Breast epithelium (tissue), 4 donors: ENCODE results near the gene GSTM2. TPM values are rescaled to one million over a fixed set of nuclear protein-coding genes. Genes with fewer than 3 reads are reported as not detected.

Experiments used
- DNase-seq, 2 donors: peaks; one replicate each; pipeline ENCODE4 v3.0.0-alpha.2; 2019; ENCODE audit warnings: low spot score in 2 of 2
- H3K27ac ChIP-seq, 2 donors: fragments of 200-600 bp; sonication (generic) in 1 of 2; one replicate each; pipeline ENCODE4 v1.5.1; 2016 to 2019; ENCODE audit warnings: mild to moderate bottlenecking in 1 of 2
- H3K27me3 ChIP-seq, 2 donors: fragments of 200-600 bp; sonication (generic) in 1 of 2; one replicate each; pipeline versions ENCODE4 v1.5.1 to v1.6.0; 2017 to 2019; ENCODE audit warnings: control low read depth in 1 of 2, mild to moderate bottlenecking in 1 of 2
- H3K36me3 ChIP-seq: fragments of 200-600 bp; one replicate; pipeline ENCODE4 v1.5.1; 2019
- H3K4me1 ChIP-seq, 2 donors: fragments of 200-600 bp; sonication (generic); one replicate each; pipeline ENCODE4 v1.5.1; 2016 to 2019; ENCODE audit warnings: control low read depth in 1 of 2
- H3K4me3 ChIP-seq, 3 donors: fragments of 200-600 bp; sonication (generic); 1 replicate in 2 of 3; 2 replicates in 1 of 3; pipeline ENCODE4 v1.5.1; 2016 to 2019; ENCODE audit warnings: mild to moderate bottlenecking in 3 of 3, moderate library complexity in 2 of 3
- H3K9me3 ChIP-seq, 2 donors: fragments of 200-600 bp; sonication (generic) in 1 of 2; one replicate each; pipeline ENCODE4 v1.5.1; 2016 to 2019; ENCODE audit warnings: control low read depth in 1 of 2
- POLR2A ChIP-seq: fragments of 450-650 bp; IDR thresholded peaks from one replicate; pipeline ENCODE4 v1.6.1; 2016; ENCODE audit warnings: antibody characterized with exemption, mild to moderate bottlenecking, moderate library complexity
- POLR2AphosphoS5 ChIP-seq, 3 donors: sonication (generic); formaldehyde crosslinking; IDR thresholded peaks; one replicate each; pipeline ENCODE4 v1.6.1; 2017; ENCODE audit warnings: antibody characterized with exemption in 3 of 3
- intact Hi-C: fragments of 100-400 bp; cut with DNase I; formaldehyde crosslinking; loops from one replicate; pipeline ENCODE4 v1.15.1; 2023; ENCODE audit warnings: low total_unique reads
- total RNA-seq, 3 donors: library from RNA; depleted of rRNA; stranded (reverse); fragments of >200 nt; gene quantifications; one replicate each; pipeline ENCODE4 v1.1.0, GENCODE V29; 2016
- TF ChIP-seq, protein P1 (sequence below), 3 donors: fragments of 450-650 bp; IDR thresholded peaks; one replicate each; pipeline ENCODE4 v1.5.1; 2016 to 2017; ENCODE audit warnings: antibody characterized with exemption in 3 of 3, mild to moderate bottlenecking in 3 of 3, moderate library complexity in 3 of 3

Gene GSTM2
- total RNA-seq, 3 donors from 2014 or later = 47.8 to 93.4 (median 66.5) TPM

DNA sequence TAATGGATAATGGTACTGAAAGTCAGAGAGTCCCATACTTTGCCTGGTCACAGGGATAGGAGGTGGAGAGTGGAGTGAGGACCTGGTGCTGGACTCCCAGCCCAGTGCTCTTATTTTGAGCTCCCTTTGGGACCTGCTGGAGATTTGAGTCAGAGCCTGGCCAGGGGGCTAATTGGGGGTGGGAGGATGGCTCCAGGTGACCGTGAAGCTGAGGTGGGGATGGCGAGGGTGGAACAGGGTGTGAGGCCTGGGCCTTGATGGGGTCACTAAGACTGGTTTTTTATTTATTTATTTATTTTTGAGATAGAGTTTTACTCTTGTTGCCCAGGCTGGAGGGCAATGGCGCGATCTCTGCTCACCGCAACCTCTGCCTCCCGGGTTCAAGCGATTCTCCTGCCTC is 30.4 kb upstream of the GSTM2 start:
- DNase-seq = no peak
- TF ChIP-seq POLR2AphosphoS5 (IDR thresholded peaks at IDR 0.05) (no peak), POLR2A (no peak)
- TF ChIP-seq, protein P1, sequence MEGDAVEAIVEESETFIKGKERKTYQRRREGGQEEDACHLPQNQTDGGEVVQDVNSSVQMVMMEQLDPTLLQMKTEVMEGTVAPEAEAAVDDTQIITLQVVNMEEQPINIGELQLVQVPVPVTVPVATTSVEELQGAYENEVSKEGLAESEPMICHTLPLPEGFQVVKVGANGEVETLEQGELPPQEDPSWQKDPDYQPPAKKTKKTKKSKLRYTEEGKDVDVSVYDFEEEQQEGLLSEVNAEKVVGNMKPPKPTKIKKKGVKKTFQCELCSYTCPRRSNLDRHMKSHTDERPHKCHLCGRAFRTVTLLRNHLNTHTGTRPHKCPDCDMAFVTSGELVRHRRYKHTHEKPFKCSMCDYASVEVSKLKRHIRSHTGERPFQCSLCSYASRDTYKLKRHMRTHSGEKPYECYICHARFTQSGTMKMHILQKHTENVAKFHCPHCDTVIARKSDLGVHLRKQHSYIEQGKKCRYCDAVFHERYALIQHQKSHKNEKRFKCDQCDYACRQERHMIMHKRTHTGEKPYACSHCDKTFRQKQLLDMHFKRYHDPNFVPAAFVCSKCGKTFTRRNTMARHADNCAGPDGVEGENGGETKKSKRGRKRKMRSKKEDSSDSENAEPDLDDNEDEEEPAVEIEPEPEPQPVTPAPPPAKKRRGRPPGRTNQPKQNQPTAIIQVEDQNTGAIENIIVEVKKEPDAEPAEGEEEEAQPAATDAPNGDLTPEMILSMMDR (IDR thresholded peaks at IDR 0.05) = no peak
- intact Hi-C loops = loop anchor here (10.0 kb wide), 1 partner anchor 137 kb away; no protein-coding TSS in a partner anchor
- Histone ChIP-seq H3K27ac (no peak overlapping the region), H3K4me1 (no peaks in the 10 kb centered on the region), H3K27me3 (no peaks in the 10 kb centered on the region), H3K4me3 (no peak overlapping the region), H3K36me3 (no peaks in the 10 kb centered on the region), H3K9me3 (no peaks in the 10 kb centered on the region)

DNA sequence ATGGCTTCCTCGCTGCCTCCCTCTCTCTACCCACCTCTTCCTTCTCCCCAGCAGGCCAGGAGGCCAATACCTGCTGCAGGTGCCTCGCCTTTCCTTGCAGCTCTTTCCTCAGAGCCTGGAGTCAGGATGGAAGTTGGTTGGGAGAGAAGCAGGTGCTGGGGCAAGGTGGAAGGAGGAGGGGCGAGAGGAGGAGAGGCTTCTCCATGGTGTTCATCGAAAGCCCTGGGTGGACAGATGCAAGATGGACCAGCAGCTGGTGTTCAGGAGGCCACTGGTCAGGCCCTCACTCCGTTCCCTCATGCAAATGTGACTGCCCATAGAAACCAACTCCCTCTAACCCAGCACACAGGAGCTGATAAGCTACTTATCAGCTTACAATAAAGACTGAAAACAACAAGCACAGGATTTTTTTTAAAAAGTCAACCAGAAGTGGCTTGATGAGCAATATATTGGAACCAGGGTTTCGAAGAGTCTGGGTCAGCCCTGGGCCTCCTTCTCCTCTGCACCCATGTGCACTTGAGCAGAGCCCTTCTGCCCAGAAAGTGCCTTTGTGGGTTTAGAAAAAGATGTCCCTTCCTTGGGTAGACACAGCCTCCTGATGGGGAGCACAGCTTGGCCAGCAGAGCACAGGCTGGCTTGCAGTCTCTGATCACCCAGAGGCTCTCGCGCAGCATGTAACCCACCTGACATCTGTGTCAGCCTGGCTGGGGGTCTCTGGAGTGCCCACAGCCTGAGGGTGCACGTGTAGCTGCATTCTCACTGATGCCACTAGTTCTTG is 28.6 kb upstream of the GSTM2 start:
- Histone ChIP-seq H3K4me1 (no peaks in the 10 kb centered on the region), H3K27me3 (no peaks in the 10 kb centered on the region), H3K27ac (no peak overlapping the region), H3K4me3 (no peak overlapping the region), H3K9me3 (no peaks in the 10 kb centered on the region), H3K36me3 (no peaks in the 10 kb centered on the region)
- intact Hi-C loops = loop anchor here (10.0 kb wide), 1 partner anchor 136 kb away; no protein-coding TSS in a partner anchor
- DNase-seq = no peak
- TF ChIP-seq, protein P1 (IDR thresholded peaks at IDR 0.05) = no peak
- TF ChIP-seq POLR2A = no peak
- TF ChIP-seq POLR2AphosphoS5 (IDR thresholded peaks at IDR 0.05) = no peak

DNA sequence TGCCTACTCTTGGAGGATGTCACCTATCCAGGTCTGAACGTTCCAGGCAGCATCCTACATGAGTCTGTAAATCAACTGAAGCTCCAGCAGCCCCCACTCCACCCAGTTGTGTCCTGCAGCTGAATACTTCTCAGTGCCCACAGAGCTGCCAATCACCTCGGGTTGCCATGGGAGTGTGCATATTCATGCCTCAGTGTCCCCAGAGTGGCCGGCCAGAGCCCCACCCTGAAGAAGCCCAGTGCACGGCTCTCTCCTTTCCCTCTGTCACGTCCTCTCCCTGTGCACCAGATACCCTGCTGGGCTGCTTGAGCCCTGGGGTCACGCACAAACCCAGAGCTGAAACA is 28.0 kb upstream of the GSTM2 start:
- DNase-seq = no peak
- Histone ChIP-seq H3K27me3 (no peaks in the 10 kb centered on the region), H3K4me1 (no peaks in the 10 kb centered on the region), H3K27ac (no peak overlapping the region), H3K4me3 (no peak overlapping the region), H3K36me3 (no peaks in the 10 kb centered on the region), H3K9me3 (no peaks in the 10 kb centered on the region)
- TF ChIP-seq POLR2AphosphoS5 (IDR thresholded peaks at IDR 0.05) = no peak
- TF ChIP-seq, protein P1 (IDR thresholded peaks at IDR 0.05) = no peak
- no peak for TF ChIP-seq POLR2A
- intact Hi-C loops = loop anchor here (10.0 kb wide), 1 partner anchor 135 kb away; no protein-coding TSS in a partner anchor

DNA sequence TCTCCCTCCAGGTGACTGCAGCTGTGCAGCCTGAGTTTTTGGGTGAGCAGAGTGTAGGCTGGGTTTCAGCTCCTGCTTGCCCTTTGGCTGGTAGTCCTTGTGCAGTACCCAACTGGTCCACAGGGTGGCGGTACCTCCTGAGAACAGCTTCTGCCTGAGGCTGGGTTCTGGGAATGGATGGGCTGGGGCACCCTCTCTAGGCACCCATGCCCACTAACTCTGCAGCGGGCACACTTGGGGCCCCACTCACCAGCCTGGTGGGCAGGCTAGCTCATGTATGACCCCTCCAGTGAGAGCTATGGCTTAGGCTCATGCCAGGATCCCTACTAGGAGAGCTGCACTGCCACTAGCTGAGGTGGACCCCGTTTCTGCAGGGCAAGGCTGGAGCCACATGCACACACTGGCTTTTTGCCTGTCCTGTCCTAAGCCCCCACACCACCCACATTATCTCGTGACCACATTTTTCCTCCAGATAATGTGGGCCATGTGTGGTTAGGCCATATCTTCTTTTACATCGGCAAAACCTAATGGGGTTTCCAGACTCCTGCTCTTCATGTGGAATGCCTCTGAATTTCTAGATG is 27.5 kb upstream of the GSTM2 start:
- no peaks in the 10 kb centered on the region for H3K27me3 ChIP-seq
- no peak overlapping the region for H3K27ac ChIP-seq
- H3K36me3 ChIP-seq = no peaks in the 10 kb centered on the region
- no peaks in the 10 kb centered on the region for H3K9me3 ChIP-seq
- no peak for TF ChIP-seq POLR2A
- TF ChIP-seq, protein P1 (IDR thresholded peaks at IDR 0.05) = peak; percentile 86 to 93 (median 86)
- no peaks in the 10 kb centered on the region for H3K4me1 ChIP-seq
- intact Hi-C loops = no loop called here
- peak; percentile 65 to 90 for DNase-seq
- no peak overlapping the region for H3K4me3 ChIP-seq

DNA sequence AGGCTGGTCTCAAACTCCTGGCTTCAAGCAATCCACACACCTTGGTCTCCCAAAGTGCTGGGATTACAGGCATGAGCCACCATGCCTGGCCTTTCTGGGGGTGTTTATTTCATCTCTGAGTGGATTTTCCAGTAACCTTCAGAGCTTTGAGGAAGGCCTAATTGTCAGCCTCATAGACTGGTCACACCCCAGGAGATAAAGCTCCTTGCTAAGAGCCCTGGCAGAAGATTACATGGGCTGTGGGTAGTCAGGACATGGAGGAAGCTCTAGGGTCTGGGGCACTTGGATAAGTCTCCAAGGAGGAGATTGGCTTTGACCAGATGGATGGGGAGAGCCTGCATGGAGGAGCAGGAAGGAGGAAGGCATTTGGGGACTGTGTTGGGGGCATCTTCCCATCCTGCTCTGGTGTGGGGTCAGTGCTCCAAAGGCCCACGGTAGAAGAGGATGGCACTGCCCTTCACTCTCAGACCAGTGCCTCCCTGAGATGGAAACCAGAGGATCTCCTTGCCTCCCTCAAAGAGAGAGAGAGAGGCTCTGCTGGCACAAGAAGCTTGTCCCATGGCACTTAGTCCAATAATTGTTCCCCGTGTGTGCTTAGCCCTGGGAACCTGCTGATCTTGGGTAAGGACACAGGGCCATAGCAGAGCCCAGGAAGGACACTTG is 26.6 kb upstream of the GSTM2 start:
- DNase-seq = no peak
- intact Hi-C loops = no loop called here
- H3K4me1 ChIP-seq = no peaks in the 10 kb centered on the region
- no peaks in the 10 kb centered on the region for H3K36me3 ChIP-seq
- TF ChIP-seq, protein P1 (IDR thresholded peaks at IDR 0.05) = no peak
- no peak for TF ChIP-seq POLR2A
- TF ChIP-seq POLR2AphosphoS5 (IDR thresholded peaks at IDR 0.05) = no peak
- H3K9me3 ChIP-seq = no peaks in the 10 kb centered on the region
- H3K27me3 ChIP-seq = no peaks in the 10 kb centered on the region
- H3K4me3 ChIP-seq = no peak overlapping the region
- H3K27ac ChIP-seq = no peak overlapping the region
